GM21526 (cell line): ENCODE data around the gene CTSK.

Experiments used
- ATAC-seq: cut with Tn5 transposase; IDR thresholded peaks from one replicate; pipeline ENCODE4 v1.9.1; 2021; ENCODE audit warnings: moderate library complexity; ENCODE audit not compliant: unreplicated experiment, low FRiP score

CTSK gene

DNA sequence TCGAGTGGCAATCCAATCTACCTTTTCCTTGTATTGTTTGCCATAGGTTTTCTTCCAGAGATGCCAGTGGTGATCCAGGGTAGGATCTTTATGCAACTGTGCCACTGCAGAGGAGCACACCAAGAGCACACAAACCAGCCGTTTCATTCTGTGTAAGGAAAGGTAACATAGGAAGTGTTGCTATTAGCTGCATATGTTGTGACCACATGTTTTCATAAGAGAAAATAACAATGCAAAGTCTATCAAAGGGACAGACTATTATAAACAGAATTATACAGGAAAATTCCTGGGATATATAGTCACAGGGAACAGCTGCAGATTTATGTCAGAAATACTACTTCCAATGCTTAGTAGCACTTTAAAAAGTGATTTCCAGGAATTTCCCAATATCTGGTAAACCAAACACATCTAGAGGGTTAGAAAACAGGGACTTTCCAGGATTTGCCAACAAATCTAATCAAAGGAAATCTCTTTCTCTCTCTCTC, 43.4 kb downstream of the CTSK start:
- ATAC-seq: no peak

DNA sequence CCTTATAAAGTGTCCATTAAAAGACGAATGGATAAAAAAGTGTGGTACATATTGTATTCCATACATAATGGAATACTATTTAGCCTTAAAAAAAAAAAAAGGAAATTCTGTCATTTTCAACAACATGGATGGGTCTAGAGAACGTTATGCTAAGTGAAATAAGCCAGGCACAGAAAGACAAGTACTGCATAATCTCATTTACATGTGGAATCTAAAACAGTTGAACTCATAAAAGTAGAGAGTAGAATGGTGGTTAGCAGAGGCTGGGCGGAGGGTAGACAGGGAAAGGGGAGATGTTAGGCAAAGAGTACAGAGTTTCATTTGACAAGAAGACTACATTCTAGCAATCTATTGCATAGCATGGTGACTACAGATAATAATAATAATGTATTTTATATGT, 45.0 kb downstream of the CTSK start:
- no peak for ATAC-seq

DNA sequence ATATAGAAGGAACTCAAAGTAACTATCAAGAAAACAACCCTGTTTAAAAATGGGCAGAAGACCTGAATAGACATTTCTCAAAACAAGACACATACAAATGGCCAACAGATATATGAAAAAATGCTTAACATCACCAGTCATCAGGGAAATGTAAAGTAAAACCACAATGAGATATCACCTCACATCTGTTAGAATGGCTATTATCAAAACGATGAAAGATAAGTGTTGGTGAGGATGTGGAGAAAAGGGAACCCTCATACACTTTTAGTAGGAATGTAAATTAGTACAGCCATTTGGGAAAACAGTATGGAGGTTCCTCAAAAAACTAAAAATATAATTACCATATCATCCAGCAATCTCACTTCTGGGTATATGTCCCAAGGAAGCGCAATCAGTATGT, 45.5 kb downstream of the CTSK start:
- no peak for ATAC-seq

DNA sequence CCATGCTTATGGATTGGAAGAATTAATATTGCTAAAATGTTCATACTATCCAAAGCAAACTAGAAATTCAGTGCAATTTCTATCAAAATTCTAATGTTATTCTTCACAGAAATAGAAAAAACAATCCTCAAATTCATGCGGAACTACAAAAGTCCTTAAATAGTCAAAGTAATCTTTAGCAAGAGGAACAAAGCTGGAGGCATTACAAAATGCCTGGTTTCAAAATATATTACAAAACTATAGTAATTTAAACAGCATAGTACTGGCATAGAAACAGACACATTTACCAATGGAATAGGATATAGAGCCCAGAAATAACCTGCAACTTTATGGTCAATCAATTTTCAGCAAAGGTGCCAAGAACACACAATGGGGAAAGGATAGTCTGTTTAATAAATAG, 46.3 kb downstream of the CTSK start:
- no peak for ATAC-seq

DNA sequence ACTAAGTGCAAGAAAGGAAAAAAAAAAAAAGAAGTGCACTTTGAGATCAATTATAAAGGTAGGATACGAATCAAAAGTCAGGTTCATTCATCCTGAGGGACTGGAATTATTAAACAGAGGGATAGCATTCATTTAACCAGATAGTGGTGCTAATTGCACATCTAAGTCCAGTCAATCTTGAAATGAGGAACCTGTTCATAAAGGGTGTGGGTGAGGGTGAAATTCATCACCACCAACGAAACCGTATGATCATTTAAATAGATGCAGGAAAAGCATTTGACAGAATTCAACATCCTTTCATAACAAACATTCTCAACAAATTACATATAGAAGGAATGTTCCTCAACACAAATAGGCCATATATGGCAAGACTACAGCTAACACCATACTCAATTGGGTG, 48.0 kb downstream of the CTSK start:
- ATAC-seq: no peak

DNA sequence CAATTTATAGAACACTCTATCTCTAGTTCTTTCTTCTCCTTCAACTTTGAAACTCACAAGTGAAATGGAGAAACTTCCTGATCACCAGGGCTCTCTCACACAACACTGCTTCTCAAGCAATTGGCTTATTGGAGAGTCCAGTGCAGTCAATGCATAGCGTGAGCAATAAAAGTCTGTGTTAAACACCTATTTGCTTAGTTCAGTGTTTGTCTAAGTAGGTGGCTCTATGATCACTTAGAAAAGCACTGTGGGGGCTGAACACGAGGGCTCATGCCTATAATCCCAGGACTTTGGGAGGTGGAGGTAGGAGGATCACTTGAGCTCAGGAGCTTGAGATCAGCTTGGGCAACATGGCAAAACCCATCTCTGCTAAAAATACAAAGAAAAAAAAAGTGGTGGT, 54.6 kb downstream of the CTSK start:
- ATAC-seq: no peak

DNA sequence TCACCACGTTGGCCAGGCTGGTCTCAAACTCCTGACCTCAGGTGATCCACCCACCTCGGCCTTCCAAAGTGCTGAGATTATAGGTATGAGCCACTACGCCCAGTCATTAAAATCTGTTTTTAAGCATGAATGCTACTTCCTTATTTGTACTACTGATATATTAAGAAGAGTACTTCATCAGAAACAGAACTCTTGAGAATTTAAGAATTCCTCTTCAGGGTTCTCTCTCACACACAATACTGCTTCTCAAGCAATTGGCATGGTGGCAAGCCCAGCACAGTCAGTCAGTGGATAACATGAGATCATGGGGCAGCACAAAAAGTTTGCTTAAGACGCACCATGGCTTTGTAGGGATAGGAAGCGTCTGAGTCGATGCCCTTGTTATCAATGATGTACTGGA, 56.6 kb downstream of the CTSK start:
- ATAC-seq: no peak

DNA sequence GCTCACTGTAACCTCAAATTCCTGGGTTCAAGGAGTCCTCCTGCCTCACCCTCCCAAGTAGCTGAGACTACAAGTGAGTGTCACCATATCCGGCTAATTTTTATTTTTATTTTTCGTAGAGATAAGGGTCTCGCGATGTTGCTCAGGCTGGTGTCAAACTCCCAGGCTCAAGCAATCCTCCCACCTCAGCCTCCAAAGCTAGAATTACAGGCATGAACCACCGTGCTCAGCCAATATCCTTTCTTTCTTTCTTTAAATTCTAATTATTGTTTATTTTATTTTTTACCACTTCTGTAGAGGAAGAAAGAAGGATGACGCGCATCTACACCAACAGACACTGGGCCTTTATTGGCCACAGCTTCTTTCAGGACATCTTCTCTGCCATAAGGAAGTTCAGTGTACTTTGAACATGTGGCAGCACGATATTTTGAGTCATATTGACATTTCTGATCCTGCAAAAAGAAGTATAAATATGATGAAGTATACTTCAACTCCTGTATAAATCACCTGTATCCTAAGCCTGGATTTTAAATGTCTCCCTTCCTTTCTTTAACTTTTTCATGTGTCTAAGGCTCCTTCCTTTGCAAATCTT, 58.2 kb downstream of the CTSK start:
- no peak for ATAC-seq

DNA sequence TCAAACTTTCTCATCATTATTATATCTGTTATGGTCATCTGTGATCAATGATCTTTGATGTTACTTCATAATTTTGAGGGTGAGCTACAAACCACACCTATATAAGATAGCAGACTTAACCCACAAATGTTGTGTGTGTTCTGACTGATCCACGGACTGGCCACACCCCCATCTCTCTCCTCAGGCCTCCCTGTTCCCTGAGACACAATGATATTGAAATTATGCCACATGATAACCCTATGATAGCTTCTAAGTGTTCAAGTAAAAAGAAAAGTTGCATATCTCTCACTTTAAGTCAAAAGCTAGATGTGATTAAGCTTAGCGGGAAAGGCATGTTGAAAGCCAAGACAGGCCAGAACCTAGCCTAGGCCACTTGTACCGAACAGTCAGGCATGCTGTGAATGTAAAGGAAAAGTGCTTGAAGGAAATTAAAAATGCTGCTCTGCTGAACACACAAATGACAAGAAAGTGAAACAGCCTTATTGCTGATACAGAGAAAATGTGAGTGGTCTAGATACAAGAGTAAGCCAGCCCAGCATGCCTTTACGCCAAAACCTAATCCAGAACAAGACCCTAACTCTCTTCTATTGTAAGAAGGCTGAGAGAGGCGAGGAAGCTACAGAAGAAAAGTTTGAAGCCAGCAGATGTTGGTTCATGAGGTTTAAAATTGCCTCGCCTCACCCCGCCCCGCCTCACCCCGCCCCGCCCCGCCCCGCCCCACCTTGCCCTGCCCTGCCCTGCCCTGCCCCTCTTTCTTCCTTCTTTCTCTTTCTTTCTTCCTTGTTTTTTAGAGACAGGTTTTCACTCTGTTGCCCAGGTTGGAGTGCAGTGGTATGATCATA, 59.0 kb downstream of the CTSK start:
- ATAC-seq: no peak
